K562 (cell line): ENCODE measurements around the gene CDC42BPB. TPM values are rescaled to one million over a fixed set of nuclear protein-coding genes. Genes with fewer than 3 reads are reported as not detected.

Experiments
- ATAC-seq: fragments of 200-7000 bp; cut with Tn5 transposase; 3 replicates; pipeline ENCODE4 v1.9.1; 2020; ENCODE audit warnings: moderate library complexity
- BruUV-seq: library from RNA; stranded (reverse); fragments of 400-500 nt; replicated peaks from 2 replicates; lab custom pipeline; 2021; lab: Mats Ljungman, UMichigan
- CTCF ChIA-PET: fragments of 300-600 bp; formaldehyde crosslinking; extraction: SDS; loops from one replicate; lab custom pipeline; 2021; ENCODE audit warnings: low intra/inter-chr PET ratio; lab: Yijun Ruan, JAX
- POLR2A ChIA-PET: fragments of 300-600, 350-650 bp; sonication (Branson Sonifier 250); formaldehyde crosslinking; extraction: SDS; loops from one replicate; lab custom pipeline; 2021; ENCODE audit warnings: antibody characterized with exemption, inconsistent platforms; lab: Yijun Ruan, JAX
- DNase-seq, 4 experiments: peaks; one replicate each; pipeline versions ENCODE4 v3.0.0 to v3.0.0-alpha.2; 2011 to 2018; ENCODE audit warnings: low spot score in 3 of 4, mixed read lengths in 3 of 4; ENCODE audit errors: extremely low read depth in 1 of 4
- FAIRE-seq: peaks from 2 replicates; lab custom pipeline; 2011; peaks lifted over from hg19 to GRCh38; lab: Jason Lieb, UNC
- H2AFZ ChIP-seq: 2 replicates; pipeline ENCODE4 v1.6.0; 2011; ENCODE audit warnings: low read depth, low read length, control low read depth, inconsistent platforms
- H3K27ac ChIP-seq: fragments of 200-600 bp; 3 replicates; pipeline ENCODE4 v1.8.0; 2011; ENCODE audit warnings: low read depth, mild to moderate bottlenecking, control low read depth, inconsistent platforms, low read length, moderate library complexity, mixed read lengths; ENCODE audit errors: extremely low read depth
- H3K27me3 ChIP-seq, 2 experiments: fragments of 300-600 bp in 1 of 2; 2 replicates in 1 of 2; 3 replicates in 1 of 2; pipeline versions ENCODE4 v1.6.0 to v1.8.0; 2011; ENCODE audit warnings: inconsistent platforms in 2 of 2, low read length in 2 of 2, mild to moderate bottlenecking in 1 of 2, mixed read lengths in 1 of 2, moderate library complexity in 1 of 2; ENCODE audit not compliant: control insufficient read depth in 2 of 2, insufficient read depth in 2 of 2
- H3K36me3 ChIP-seq: fragments of 300-600 bp; 3 replicates; pipeline ENCODE4 v1.8.0; 2011; ENCODE audit warnings: mild to moderate bottlenecking, low read length, inconsistent platforms; ENCODE audit not compliant: control insufficient read depth, insufficient read depth
- H3K4me1 ChIP-seq, 2 experiments: fragments of 200-600 bp in 1 of 2; replicated peaks in 1 of 2; 2 replicates in 1 of 2; 3 replicates in 1 of 2; pipeline versions ENCODE4 v1.5.1 to v1.8.0; 2011; ENCODE audit warnings: inconsistent platforms in 2 of 2, low read length in 2 of 2, mild to moderate bottlenecking in 1 of 2, mixed read lengths in 1 of 2, moderate library complexity in 1 of 2; ENCODE audit not compliant: control insufficient read depth in 2 of 2, insufficient read depth in 2 of 2
- H3K4me2 ChIP-seq: 2 replicates; pipeline ENCODE4 v1.6.1; 2011; ENCODE audit warnings: low read length, control low read depth, inconsistent platforms, mixed read lengths; ENCODE audit not compliant: insufficient read depth
- H3K4me3 ChIP-seq: fragments of 200-600 bp; sonication (generic), shearing (Covaris generic); 2 replicates; pipeline ENCODE4 v1.5.1; 2016; ENCODE audit warnings: control low read depth, inconsistent platforms
- H3K79me2 ChIP-seq: fragments of 200-600 bp; 3 replicates; pipeline ENCODE4 v1.8.0; 2011; ENCODE audit warnings: low read length, inconsistent platforms; ENCODE audit not compliant: control insufficient read depth, insufficient read depth
- H3K9ac ChIP-seq, 2 experiments: 2 replicates each; pipeline versions ENCODE4 v1.6.0 to v1.6.1; 2011; ENCODE audit warnings: low read depth in 2 of 2, low read length in 2 of 2, control low read depth in 1 of 2, inconsistent platforms in 1 of 2, mild to moderate bottlenecking in 1 of 2, mixed read lengths in 1 of 2; ENCODE audit not compliant: insufficient read depth in 1 of 2
- H3K9me1 ChIP-seq: one replicate; pipeline ENCODE4 v1.6.0; 2011; ENCODE audit warnings: inconsistent platforms, mild to moderate bottlenecking, low read length, moderate library complexity; ENCODE audit not compliant: control insufficient read depth, insufficient read depth
- H3K9me3 ChIP-seq: replicated peaks from 2 replicates; pipeline ENCODE4 v1.5.1; 2011; ENCODE audit warnings: low read depth, low read length, inconsistent platforms; ENCODE audit not compliant: control insufficient read depth, insufficient read depth
- H4K20me1 ChIP-seq: replicated peaks from 2 replicates; pipeline ENCODE4 v1.6.1; 2011; ENCODE audit warnings: low read length, inconsistent platforms, mixed read lengths; ENCODE audit not compliant: control insufficient read depth, insufficient read depth
- AFF4 ChIP-seq: sonication (generic); formaldehyde crosslinking; IDR thresholded peaks from 2 replicates; pipeline ENCODE4 v1.8.0; 2023; ENCODE audit warnings: mild to moderate bottlenecking, missing genetic modification reagents
- CBFA2T2 ChIP-seq: fragments of 450-650 bp; conservative IDR thresholded peaks from 2 replicates; pipeline ENCODE4 v1.6.1; 2017; ENCODE audit warnings: mild to moderate bottlenecking
- EHMT2 ChIP-seq: fragments of 450-650 bp; IDR thresholded peaks from 2 replicates; pipeline ENCODE4 v1.6.1; 2018; ENCODE audit warnings: antibody characterized with exemption
- FOXA3 ChIP-seq, 2 experiments: fragments of 450-650 bp in 1 of 2; sonication (generic) in 1 of 2; formaldehyde crosslinking; IDR thresholded peaks in 1 of 2; conservative IDR thresholded peaks in 1 of 2; 2 replicates each; pipeline versions ENCODE4 v1.4.0 to v1.8.0; 2020 to 2022; ENCODE audit warnings: mild to moderate bottlenecking in 2 of 2, missing genetic modification reagents in 1 of 2
- HCFC1 ChIP-seq: IDR thresholded peaks from 2 replicates; pipeline ENCODE4 v1.6.1; 2012; ENCODE audit warnings: low read depth, low read length, improper control_type of control experiment
- ILK ChIP-seq: fragments of 450-650 bp; IDR thresholded peaks from 2 replicates; pipeline ENCODE4 v1.6.1; 2016; ENCODE audit warnings: missing genetic modification characterization, low read depth, mild to moderate bottlenecking, missing compliant biosample characterization, moderate library complexity, borderline replicate concordance
- L3MBTL2 ChIP-seq: fragments of 450-650 bp; IDR thresholded peaks from 2 replicates; pipeline ENCODE4 v1.6.1; 2016; ENCODE audit warnings: mild to moderate bottlenecking, moderate library complexity
- PHF21A ChIP-seq: fragments of 450-650 bp; IDR thresholded peaks from 2 replicates; pipeline ENCODE4 v1.6.1; 2017; ENCODE audit warnings: low read depth, borderline replicate concordance
- PRMT5 ChIP-seq: sonication (generic); formaldehyde crosslinking; IDR thresholded peaks from 2 replicates; pipeline ENCODE4 v1.5.0; 2020; ENCODE audit warnings: missing genetic modification reagents
- SMARCC2 ChIP-seq: fragments of 450-650 bp; IDR thresholded peaks from 2 replicates; pipeline ENCODE4 v1.6.1; 2017; ENCODE audit warnings: antibody characterized with exemption, moderate library complexity, mild to moderate bottlenecking, low read depth
- TCFL5 ChIP-seq: fragments of 250-450 bp; sonication (Bioruptor Pico); conservative IDR thresholded peaks from 2 replicates; pipeline ENCODE4 v1.6.1; 2021; ENCODE audit warnings: mild to moderate bottlenecking, moderate library complexity, matching md5 sums
- ZBTB5 ChIP-seq: fragments of 450-650 bp; IDR thresholded peaks from 2 replicates; pipeline ENCODE4 v1.6.1; 2017; ENCODE audit warnings: antibody characterized with exemption
- ZNF263 ChIP-seq: sonication (generic); formaldehyde crosslinking; IDR thresholded peaks from 2 replicates; pipeline ENCODE4 v1.8.0; 2022; ENCODE audit warnings: mild to moderate bottlenecking, missing genetic modification reagents, borderline replicate concordance
- ZNF766 ChIP-seq: fragments of 200-800 bp; sonication (Bioruptor generic); conservative IDR thresholded peaks from 2 replicates; pipeline ENCODE4 v1.6.1; 2016; ENCODE audit warnings: missing genetic modification characterization, missing compliant biosample characterization
- WGBS: fragments of 100-300 bp; shearing (Covaris generic); methylation state at CpG from one replicate; pipeline ENCODE4 v1.1.6; 2016; ENCODE audit warnings: low coverage, mixed read lengths; ENCODE audit not compliant: insufficient coverage; ENCODE audit errors: missing lambda C conversion rate; 5-methylcytosine and 5-hydroxymethylcytosine counted together
- in situ Hi-C: fragments of 300-500 bp; cut with MboI; formaldehyde crosslinking; loops from 4 replicates; pipeline ENCODE4 v1.15.0; 2018; ENCODE audit warnings: inconsistent platforms, mixed read lengths
- intact Hi-C: fragments of 100-400 bp; cut with micrococcal nuclease; formaldehyde crosslinking; loops from 2 replicates; pipeline ENCODE4 v1.14.2; 2022
- polyA plus RNA-seq, 8 experiments: library from polyadenylated mRNA; depleted of rRNA in 4 of 8; stranded (reverse) in 5 of 8; unstranded in 3 of 8; fragments of >200 nt; fragmentation: Nextera tagmentation in 2 of 8; fragmentation: Illumina TruSeq in 1 of 8; extraction: Ambion mirVana in 2 of 8; extraction: Trizol in 1 of 8; gene quantifications; 2 replicates each; pipeline versions ENCODE4 v1.2.1 to v1.2.3, GENCODE V29; 2011 to 2014; ENCODE audit warnings: inconsistent platforms in 1 of 8, missing spikeins in 1 of 8
- total RNA-seq, 7 experiments: library from RNA; depleted of rRNA in 6 of 7; stranded (reverse); fragments of >200 nt in 6 of 7; fragmentation: Illumina TruSeq in 2 of 7; extraction: Trizol in 2 of 7; gene quantifications; 2 replicates each; pipeline versions ENCODE4 v1.2.1 to v1.2.3, GENCODE V29; 2011 to 2021; ENCODE audit warnings: low replicate concordance in 1 of 7
- TF ChIP-seq, protein P1 (sequence below): sonication (generic); formaldehyde crosslinking; IDR thresholded peaks from 2 replicates; pipeline ENCODE4 v1.8.0; 2023; ENCODE audit warnings: mild to moderate bottlenecking, missing genetic modification reagents

Gene CDC42BPB
- total and polyA plus RNA-seq, 9 of the 15 experiments (the other 6 are each of a cell fraction or from before 2014, with no cell fraction given), result 0.07 to 24.3 (median 12.6) TPM

DNA sequence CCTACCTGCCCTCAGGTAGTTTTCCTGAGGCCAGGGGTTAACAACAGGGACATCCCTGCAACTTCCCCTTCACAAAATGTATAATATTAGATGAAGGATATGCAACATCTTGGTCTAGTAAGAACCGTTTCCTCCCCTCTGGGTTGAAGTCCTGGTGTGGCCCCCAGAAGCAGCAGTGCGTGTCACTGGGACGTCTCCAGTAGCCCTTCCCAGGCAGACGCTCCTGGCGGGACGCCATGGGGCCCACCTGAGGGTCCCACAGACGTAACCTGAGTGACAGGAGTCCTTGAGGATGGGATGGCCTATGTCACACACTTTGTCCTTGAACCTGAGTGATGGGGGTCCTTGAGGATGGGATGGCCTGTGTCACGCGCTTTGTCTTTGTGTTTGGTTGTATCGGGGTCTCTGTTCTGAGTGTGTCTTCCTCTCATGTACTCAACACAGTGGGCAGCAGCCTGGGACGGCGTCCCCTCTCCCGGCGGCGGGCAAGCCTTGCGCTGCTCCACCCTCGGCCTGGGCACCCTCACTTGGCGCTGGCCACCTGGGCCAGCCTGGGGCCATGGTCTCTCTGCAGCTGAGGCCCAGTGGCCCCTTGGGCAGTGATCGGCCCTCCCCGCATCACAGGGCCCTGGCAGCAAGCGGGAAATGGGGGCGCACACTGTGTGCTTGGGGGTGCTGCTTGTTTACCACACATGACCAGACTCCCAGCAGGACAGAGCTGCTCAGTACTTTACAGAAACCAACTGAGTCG, 149.2 kb downstream of the CDC42BPB start:
- TF ChIP-seq ZNF766 (CRISPR knock-in tag) (no peak), ZNF263 (CRISPR knock-in tag) (no peak), HCFC1 (no peak), ZBTB5 (no peak), L3MBTL2 (no peak), ILK (tag) (no peak), CBFA2T2 (no peak), PRMT5 (CRISPR knock-in tag) (no peak), EHMT2 (no peak), FOXA3 (CRISPR knock-in tag; conservative IDR thresholded peaks at IDR 0.05 in 1 of 2, IDR thresholded peaks at IDR 0.05 in 1 of 2) (no peak), TCFL5 (CRISPR knock-in tag) (no peak), AFF4 (CRISPR knock-in tag) (no peak), SMARCC2 (no peak), PHF21A (no peak)
- TF ChIP-seq, protein P1, sequence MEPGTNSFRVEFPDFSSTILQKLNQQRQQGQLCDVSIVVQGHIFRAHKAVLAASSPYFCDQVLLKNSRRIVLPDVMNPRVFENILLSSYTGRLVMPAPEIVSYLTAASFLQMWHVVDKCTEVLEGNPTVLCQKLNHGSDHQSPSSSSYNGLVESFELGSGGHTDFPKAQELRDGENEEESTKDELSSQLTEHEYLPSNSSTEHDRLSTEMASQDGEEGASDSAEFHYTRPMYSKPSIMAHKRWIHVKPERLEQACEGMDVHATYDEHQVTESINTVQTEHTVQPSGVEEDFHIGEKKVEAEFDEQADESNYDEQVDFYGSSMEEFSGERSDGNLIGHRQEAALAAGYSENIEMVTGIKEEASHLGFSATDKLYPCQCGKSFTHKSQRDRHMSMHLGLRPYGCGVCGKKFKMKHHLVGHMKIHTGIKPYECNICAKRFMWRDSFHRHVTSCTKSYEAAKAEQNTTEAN (CRISPR knock-in tag), result no peak

More for the DNA sequence above, 149.2 kb downstream of the CDC42BPB start:
- Histone ChIP-seq H3K9me3 (no peaks in the 10 kb centered on the region), H3K9me1 (no peaks in the 10 kb centered on the region), H3K9ac (no peak overlapping the region), H3K4me1 (peaks cover 0 to 10% of the 10 kb centered on the region in 2 experiments; a peak in 1 of 5 replicates), H4K20me1 (no peaks in the 10 kb centered on the region), H3K4me2 (no peak overlapping the region), H3K4me3 (no peak overlapping the region), H3K36me3 (peaks cover 8% of the 10 kb centered on the region; the same call in 1 of the 3 replicates), H3K79me2 (no peaks in the 10 kb centered on the region), H3K27me3 (no peaks in the 10 kb centered on the region), H2AFZ (no peak overlapping the region), H3K27ac (no peak overlapping the region)
- CTCF ChIA-PET, result no interaction called here
- intact Hi-C loops (no loop called here), in situ Hi-C loops (loop anchor here (25.0 kb wide), 1 partner anchor 396 kb away; the partner anchor contains the start of gene ANKRD9)
- POLR2A ChIA-PET, result no interaction called here
- BruUV-seq, result no TSS peak
- 90% methylated on average over 19 of the region's 23 CpGs for WGBS
- no peak for FAIRE-seq
- no peak for ATAC-seq
- no peak for DNase-seq
